ENCODE measurements around the gene TTC29.

The TTC29 gene

DNA sequence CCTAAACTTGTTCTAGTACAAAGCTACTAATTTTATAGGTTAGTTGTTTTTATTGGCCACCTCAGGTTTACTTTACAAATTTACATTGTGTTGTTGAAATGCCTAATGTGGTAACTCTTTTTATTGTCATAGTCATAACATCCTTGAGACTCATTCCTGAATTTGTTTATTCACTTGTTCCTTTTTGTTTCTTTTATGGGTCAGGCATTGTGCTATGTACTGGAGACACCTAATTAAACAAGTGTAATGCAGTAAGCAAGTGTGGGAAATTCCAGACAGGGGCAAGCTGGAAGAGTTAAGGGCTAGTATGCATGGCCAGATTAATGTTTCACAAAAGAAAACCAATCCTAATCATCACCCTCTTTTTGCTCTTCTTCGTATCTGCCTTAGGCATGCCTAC, 30.5 kb upstream of the TTC29 start:
- TF ChIP-seq EZH2 (optimal IDR thresholded peaks at IDR 0.05; ENCODE audit: low read depth, low read length) (no peak), EZH2phosphoT487 (IDR thresholded peaks at IDR 0.05; ENCODE audit: low read length) (no peak)
- TF ChIP-seq, protein P1, sequence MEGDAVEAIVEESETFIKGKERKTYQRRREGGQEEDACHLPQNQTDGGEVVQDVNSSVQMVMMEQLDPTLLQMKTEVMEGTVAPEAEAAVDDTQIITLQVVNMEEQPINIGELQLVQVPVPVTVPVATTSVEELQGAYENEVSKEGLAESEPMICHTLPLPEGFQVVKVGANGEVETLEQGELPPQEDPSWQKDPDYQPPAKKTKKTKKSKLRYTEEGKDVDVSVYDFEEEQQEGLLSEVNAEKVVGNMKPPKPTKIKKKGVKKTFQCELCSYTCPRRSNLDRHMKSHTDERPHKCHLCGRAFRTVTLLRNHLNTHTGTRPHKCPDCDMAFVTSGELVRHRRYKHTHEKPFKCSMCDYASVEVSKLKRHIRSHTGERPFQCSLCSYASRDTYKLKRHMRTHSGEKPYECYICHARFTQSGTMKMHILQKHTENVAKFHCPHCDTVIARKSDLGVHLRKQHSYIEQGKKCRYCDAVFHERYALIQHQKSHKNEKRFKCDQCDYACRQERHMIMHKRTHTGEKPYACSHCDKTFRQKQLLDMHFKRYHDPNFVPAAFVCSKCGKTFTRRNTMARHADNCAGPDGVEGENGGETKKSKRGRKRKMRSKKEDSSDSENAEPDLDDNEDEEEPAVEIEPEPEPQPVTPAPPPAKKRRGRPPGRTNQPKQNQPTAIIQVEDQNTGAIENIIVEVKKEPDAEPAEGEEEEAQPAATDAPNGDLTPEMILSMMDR (IDR thresholded peaks at IDR 0.05; ENCODE audit: low read length), result no peak
- Histone ChIP-seq H3K9me2 (replicated peaks; ENCODE audit: insufficient read depth, low read length) (no peaks in the 10 kb centered on the region), H3K4me1 (ENCODE audit: low read length) (no peaks in the 10 kb centered on the region), H3K9ac (ENCODE audit: low read length) (no peak overlapping the region), H3K9me3 (replicated peaks; ENCODE audit: insufficient read depth, low read length) (no peaks in the 10 kb centered on the region), H3K4me3 (ENCODE audit: low read length) (no peak overlapping the region), H3K36me3 (replicated peaks; ENCODE audit: insufficient read depth, low read length) (no peaks in the 10 kb centered on the region), H3K27me3 (replicated peaks; ENCODE audit: insufficient read depth, low read length) (no peaks in the 10 kb centered on the region), H3K79me2 (ENCODE audit: low read length) (no peaks in the 10 kb centered on the region), H2AFZ (ENCODE audit: low read length) (no peak overlapping the region), H3K4me2 (ENCODE audit: low read depth, low read length) (no peak overlapping the region), H4K20me1 (ENCODE audit: insufficient read depth, low read length) (no peaks in the 10 kb centered on the region), H3F3A (ENCODE audit: insufficient read depth, low read length) (no peaks in the 10 kb centered on the region), H3K27ac (ENCODE audit: low read length) (no peak overlapping the region)
- no peak for DNase-seq

DNA sequence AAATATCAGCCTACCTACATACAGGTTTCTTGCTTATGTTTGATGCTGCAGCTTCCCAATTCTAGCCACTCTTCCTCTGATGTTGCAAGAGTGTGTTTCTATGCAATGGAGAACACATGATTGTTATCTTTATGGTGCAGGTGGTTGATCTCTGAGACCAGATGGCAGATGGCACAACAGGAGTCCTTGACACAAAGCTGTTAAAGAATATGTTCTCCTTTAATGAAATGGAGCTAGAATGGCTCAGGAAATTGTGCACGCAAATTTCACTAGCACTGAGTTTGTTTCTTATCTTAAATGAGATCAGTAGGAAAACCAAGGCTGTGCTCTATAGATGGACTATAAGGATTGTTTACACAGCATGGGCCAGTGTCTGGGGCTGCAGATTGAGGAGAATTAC, 29.9 kb upstream of the TTC29 start:
- no peak overlapping the region for H3K4me2 ChIP-seq (ENCODE audit: low read depth, low read length)
- H3K4me3 ChIP-seq (ENCODE audit: low read length), result no peak overlapping the region
- no peaks in the 10 kb centered on the region for H3K27me3 ChIP-seq (replicated peaks; ENCODE audit: insufficient read depth, low read length)
- H3K9me2 ChIP-seq (replicated peaks; ENCODE audit: insufficient read depth, low read length), result no peaks in the 10 kb centered on the region
- H3K27ac ChIP-seq (ENCODE audit: low read length), result no peak overlapping the region
- no peaks in the 10 kb centered on the region for H3K36me3 ChIP-seq (replicated peaks; ENCODE audit: insufficient read depth, low read length)
- no peaks in the 10 kb centered on the region for H3K79me2 ChIP-seq (ENCODE audit: low read length)
- H3K4me1 ChIP-seq (ENCODE audit: low read length), result no peaks in the 10 kb centered on the region
- H3K9me3 ChIP-seq (replicated peaks; ENCODE audit: insufficient read depth, low read length), result no peaks in the 10 kb centered on the region
- no peak overlapping the region for H3K9ac ChIP-seq (ENCODE audit: low read length)
- H4K20me1 ChIP-seq (ENCODE audit: insufficient read depth, low read length), result no peaks in the 10 kb centered on the region
- no peak for TF ChIP-seq EZH2 (optimal IDR thresholded peaks at IDR 0.05; ENCODE audit: low read depth, low read length)
- no peak for TF ChIP-seq EZH2phosphoT487 (IDR thresholded peaks at IDR 0.05; ENCODE audit: low read length)
- TF ChIP-seq, protein P1 (IDR thresholded peaks at IDR 0.05; ENCODE audit: low read length), result no peak
- H3F3A ChIP-seq (ENCODE audit: insufficient read depth, low read length), result no peaks in the 10 kb centered on the region
- DNase-seq, result no peak
- H2AFZ ChIP-seq (ENCODE audit: low read length), result no peak overlapping the region

DNA sequence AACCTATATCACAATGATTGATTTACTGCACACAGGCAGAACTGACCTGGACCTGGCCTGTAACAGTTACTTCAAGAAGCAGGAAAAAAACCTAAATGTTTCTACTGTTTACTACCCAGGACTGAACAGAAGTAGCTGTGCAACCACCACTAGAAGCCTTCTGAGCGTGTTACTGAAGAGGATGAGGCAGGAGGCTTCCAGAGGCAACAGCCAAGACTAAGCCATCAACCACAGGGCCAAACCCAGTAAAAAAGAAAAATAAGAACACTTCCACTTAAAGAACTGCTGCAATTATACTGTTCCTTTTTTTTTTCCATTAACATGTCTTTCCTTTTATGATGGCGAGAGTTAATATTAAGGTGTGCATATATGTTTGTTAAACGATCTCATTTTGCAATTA, 29.4 kb upstream of the TTC29 start:
- H3K27ac ChIP-seq (ENCODE audit: low read length), result no peak overlapping the region
- H3K9me2 ChIP-seq (replicated peaks; ENCODE audit: insufficient read depth, low read length), result no peaks in the 10 kb centered on the region
- H3K9me3 ChIP-seq (replicated peaks; ENCODE audit: insufficient read depth, low read length), result no peaks in the 10 kb centered on the region
- DNase-seq, result no peak
- no peak overlapping the region for H2AFZ ChIP-seq (ENCODE audit: low read length)
- H4K20me1 ChIP-seq (ENCODE audit: insufficient read depth, low read length), result no peaks in the 10 kb centered on the region
- no peaks in the 10 kb centered on the region for H3K4me1 ChIP-seq (ENCODE audit: low read length)
- H3K79me2 ChIP-seq (ENCODE audit: low read length), result no peaks in the 10 kb centered on the region
- TF ChIP-seq, protein P1 (IDR thresholded peaks at IDR 0.05; ENCODE audit: low read length), result no peak
- TF ChIP-seq EZH2phosphoT487 (IDR thresholded peaks at IDR 0.05; ENCODE audit: low read length), result no peak
- TF ChIP-seq EZH2 (optimal IDR thresholded peaks at IDR 0.05; ENCODE audit: low read depth, low read length), result no peak
- H3K4me3 ChIP-seq (ENCODE audit: low read length), result no peak overlapping the region
- no peak overlapping the region for H3K4me2 ChIP-seq (ENCODE audit: low read depth, low read length)
- H3K36me3 ChIP-seq (replicated peaks; ENCODE audit: insufficient read depth, low read length), result no peaks in the 10 kb centered on the region
- H3K9ac ChIP-seq (ENCODE audit: low read length), result no peak overlapping the region
- H3K27me3 ChIP-seq (replicated peaks; ENCODE audit: insufficient read depth, low read length), result no peaks in the 10 kb centered on the region
- H3F3A ChIP-seq (ENCODE audit: insufficient read depth, low read length), result no peaks in the 10 kb centered on the region

All from MM.1S (cell line).